WTC11 (cell line): Measurements from ENCODE around the gene SPTB. TPM values are rescaled to one million over a fixed set of nuclear protein-coding genes. Genes with fewer than 3 reads are reported as not detected.
A peak's percentile ranks its signal among the peaks of the same experiment; 100 is the strongest.

ENCODE experiments used
- ATAC-seq: fragments of 200-7000 bp; cut with Tn5 transposase; 2 replicates; pipeline ENCODE4 v1.10.0; 2021; ENCODE audit warnings: mild to moderate bottlenecking, moderate library complexity
- CTCF ChIA-PET: fragments of 300-600 bp; sonication (Branson Sonifier 250); formaldehyde crosslinking; loops from one replicate; lab custom pipeline; 2021; ENCODE audit warnings: antibody characterized with exemption; lab: Charles Lee
- POLR2A ChIA-PET: fragments of 350-600 bp; sonication (Branson Sonifier 250); formaldehyde crosslinking; loops from one replicate; lab custom pipeline; 2021; ENCODE audit warnings: antibody characterized with exemption; lab: Charles Lee
- DNase-seq: peaks from one replicate; pipeline ENCODE4 v3.0.0; 2021; ENCODE audit warnings: low spot score
- H3K27ac Mint-ChIP-seq: 2 replicates; pipeline ENCODE4 v1.8.0; 2021; ENCODE audit warnings: mixed read lengths
- H3K27me3 Mint-ChIP-seq: 2 replicates; pipeline ENCODE4 v1.8.0; 2021; ENCODE audit warnings: low read depth, mild to moderate bottlenecking, moderate library complexity, mixed read lengths
- H3K36me3 Mint-ChIP-seq: 2 replicates; pipeline ENCODE4 v1.8.0; 2021; ENCODE audit warnings: mixed read lengths
- H3K4me1 Mint-ChIP-seq: 2 replicates; pipeline ENCODE4 v1.8.0; 2022; ENCODE audit warnings: mixed read lengths
- H3K4me3 Mint-ChIP-seq: 2 replicates; pipeline ENCODE4 v1.8.0; 2021; ENCODE audit warnings: mild to moderate bottlenecking, moderate library complexity, mixed read lengths
- H3K9me3 Mint-ChIP-seq: 2 replicates; pipeline ENCODE4 v1.8.0; 2021; ENCODE audit warnings: mixed read lengths
- EMX1 ChIP-seq: fragments of 250-450 bp; sonication (Bioruptor Pico); IDR thresholded peaks from 2 replicates; pipeline ENCODE4 v1.8.0; 2021; ENCODE audit warnings: mild to moderate bottlenecking
- ESRRA ChIP-seq: sonication (generic); formaldehyde crosslinking; IDR thresholded peaks from 2 replicates; pipeline ENCODE4 v1.8.1; 2022; ENCODE audit warnings: mild to moderate bottlenecking, missing genetic modification reagents, borderline replicate concordance
- ETV6 ChIP-seq: sonication (generic); formaldehyde crosslinking; IDR thresholded peaks from 2 replicates; pipeline ENCODE4 v1.8.1; 2022; ENCODE audit warnings: mild to moderate bottlenecking, missing genetic modification reagents
- FOXJ3 ChIP-seq: sonication (generic); formaldehyde crosslinking; IDR thresholded peaks from 2 replicates; pipeline ENCODE4 v1.9.0; 2021; ENCODE audit warnings: missing genetic modification reagents, mild to moderate bottlenecking, borderline replicate concordance
- HMGA2 ChIP-seq: fragments of 250-450 bp; sonication (Bioruptor Pico); IDR thresholded peaks from 2 replicates; pipeline ENCODE4 v1.4.0; 2021; ENCODE audit warnings: mild to moderate bottlenecking, moderate library complexity
- NR3C1 ChIP-seq: sonication (generic); formaldehyde crosslinking; conservative IDR thresholded peaks from 2 replicates; pipeline ENCODE4 v1.8.1; 2023; ENCODE audit warnings: low read depth, mild to moderate bottlenecking, missing genetic modification reagents
- OVOL2 ChIP-seq: fragments of 250-450 bp; sonication (Bioruptor Pico); IDR thresholded peaks from 2 replicates; pipeline ENCODE4 v1.9.0; 2021; ENCODE audit warnings: mild to moderate bottlenecking, borderline replicate concordance
- RELA ChIP-seq: sonication (generic); formaldehyde crosslinking; IDR thresholded peaks from 2 replicates; pipeline ENCODE4 v1.8.1; 2022; ENCODE audit warnings: missing genetic modification reagents, mild to moderate bottlenecking, borderline replicate concordance
- RORB ChIP-seq: fragments of 250-450 bp; sonication (Bioruptor Pico); IDR thresholded peaks from 2 replicates; pipeline ENCODE4 v1.9.0; 2021; ENCODE audit warnings: mild to moderate bottlenecking
- SMAD3 ChIP-seq: sonication (generic); formaldehyde crosslinking; IDR thresholded peaks from 2 replicates; pipeline ENCODE4 v1.8.0; 2022; ENCODE audit warnings: missing genetic modification reagents, mild to moderate bottlenecking, borderline replicate concordance
- SOX15 ChIP-seq: fragments of 250-450 bp; sonication (Bioruptor Pico); IDR thresholded peaks from 2 replicates; pipeline ENCODE4 v1.9.0; 2021; ENCODE audit warnings: mild to moderate bottlenecking
- SP1 ChIP-seq: sonication (generic); formaldehyde crosslinking; conservative IDR thresholded peaks from 2 replicates; pipeline ENCODE4 v1.8.1; 2022; ENCODE audit warnings: missing genetic modification reagents
- TCF7 ChIP-seq: sonication (generic); formaldehyde crosslinking; IDR thresholded peaks from 2 replicates; pipeline ENCODE4 v1.8.0; 2022; ENCODE audit warnings: mild to moderate bottlenecking, low read depth, missing genetic modification reagents, moderate library complexity
- TEAD4 ChIP-seq: sonication (generic); formaldehyde crosslinking; IDR thresholded peaks from 2 replicates; pipeline ENCODE4 v1.8.0; 2022; ENCODE audit warnings: mild to moderate bottlenecking, missing genetic modification reagents
- TP53 ChIP-seq: sonication (generic); formaldehyde crosslinking; IDR thresholded peaks from 2 replicates; pipeline ENCODE4 v1.8.1; 2023; ENCODE audit warnings: mild to moderate bottlenecking, missing genetic modification reagents
- total RNA-seq: library from RNA; stranded (reverse); gene quantifications from 3 replicates; pipeline ENCODE4 v1.2.3, GENCODE V29; 2021
- TF ChIP-seq, protein P1 (sequence below): sonication (generic); formaldehyde crosslinking; IDR thresholded peaks from 2 replicates; pipeline ENCODE4 v1.8.0; 2022; ENCODE audit warnings: mild to moderate bottlenecking, missing genetic modification reagents
- TF ChIP-seq, protein P2 (sequence below): sonication (generic); formaldehyde crosslinking; IDR thresholded peaks from 2 replicates; pipeline ENCODE4 v1.8.1; 2022; ENCODE audit warnings: mild to moderate bottlenecking, moderate library complexity, missing genetic modification reagents
- TF ChIP-seq, protein P3 (sequence below): fragments of 250-450 bp; sonication (Bioruptor Pico); IDR thresholded peaks from 2 replicates; pipeline ENCODE4 v1.9.0; 2021; ENCODE audit warnings: moderate library complexity, mild to moderate bottlenecking, inconsistent platforms, borderline replicate concordance
- TF ChIP-seq, protein P4 (sequence below): fragments of 250-450 bp; sonication (Bioruptor Pico); conservative IDR thresholded peaks from 2 replicates; pipeline ENCODE4 v1.9.0; 2021; ENCODE audit warnings: mild to moderate bottlenecking

Gene SPTB
- total RNA-seq, 1 experiment from 2014 or later, result 3.2 TPM

DNA sequence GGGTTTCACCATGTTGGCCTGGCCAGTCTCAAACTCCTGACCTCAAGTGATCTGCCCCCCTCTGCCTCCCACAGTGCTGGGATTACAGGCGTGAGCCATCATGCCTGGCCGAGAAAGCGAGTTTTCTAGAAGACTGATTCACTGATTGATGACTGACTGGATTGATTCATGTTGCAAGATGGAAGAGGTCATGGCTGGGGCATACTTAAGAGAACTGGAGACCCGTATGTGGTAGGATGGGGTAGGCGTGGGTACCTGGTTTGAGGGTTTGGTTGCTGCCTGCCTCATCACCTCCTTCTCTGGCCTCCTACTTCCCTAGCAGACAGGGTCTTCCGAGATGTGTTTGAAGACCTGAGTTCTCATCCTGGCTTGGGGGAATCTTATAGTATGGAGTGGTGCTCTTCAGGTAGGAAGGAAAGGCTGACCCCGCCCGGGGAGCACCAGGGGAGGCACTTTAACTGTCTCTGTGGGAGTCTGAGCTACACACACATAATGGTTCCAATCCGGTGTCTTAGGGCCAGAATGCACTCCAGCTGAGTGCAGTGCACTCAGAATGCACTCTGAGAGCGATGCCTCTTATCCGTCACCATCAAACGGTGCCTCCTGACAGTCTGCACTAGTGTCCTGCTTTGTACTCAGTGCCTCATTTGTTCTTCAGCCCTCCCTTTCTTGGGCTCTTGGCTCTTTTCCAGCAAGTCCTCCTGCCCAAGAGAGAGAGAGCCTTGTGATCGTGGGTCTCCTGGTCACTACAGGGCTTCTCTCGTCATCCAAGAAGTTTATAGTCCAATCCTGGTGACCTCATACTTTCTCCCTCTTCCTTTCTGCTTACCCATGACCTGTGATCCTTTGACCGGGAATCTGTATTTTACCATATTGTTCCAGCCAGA is 155.8 kb downstream of the SPTB start:
- TF ChIP-seq TCF7 (CRISPR knock-in tag), result no peak
- no peak for TF ChIP-seq ESRRA (CRISPR knock-in tag)
- TF ChIP-seq, protein P1, sequence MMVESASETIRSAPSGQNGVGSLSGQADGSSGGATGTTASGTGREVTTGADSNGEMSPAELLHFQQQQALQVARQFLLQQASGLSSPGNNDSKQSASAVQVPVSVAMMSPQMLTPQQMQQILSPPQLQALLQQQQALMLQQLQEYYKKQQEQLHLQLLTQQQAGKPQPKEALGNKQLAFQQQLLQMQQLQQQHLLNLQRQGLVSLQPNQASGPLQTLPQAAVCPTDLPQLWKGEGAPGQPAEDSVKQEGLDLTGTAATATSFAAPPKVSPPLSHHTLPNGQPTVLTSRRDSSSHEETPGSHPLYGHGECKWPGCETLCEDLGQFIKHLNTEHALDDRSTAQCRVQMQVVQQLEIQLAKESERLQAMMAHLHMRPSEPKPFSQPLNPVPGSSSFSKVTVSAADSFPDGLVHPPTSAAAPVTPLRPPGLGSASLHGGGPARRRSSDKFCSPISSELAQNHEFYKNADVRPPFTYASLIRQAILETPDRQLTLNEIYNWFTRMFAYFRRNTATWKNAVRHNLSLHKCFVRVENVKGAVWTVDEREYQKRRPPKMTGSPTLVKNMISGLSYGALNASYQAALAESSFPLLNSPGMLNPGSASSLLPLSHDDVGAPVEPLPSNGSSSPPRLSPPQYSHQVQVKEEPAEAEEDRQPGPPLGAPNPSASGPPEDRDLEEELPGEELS (CRISPR knock-in tag), result no peak
- TF ChIP-seq, protein P2, sequence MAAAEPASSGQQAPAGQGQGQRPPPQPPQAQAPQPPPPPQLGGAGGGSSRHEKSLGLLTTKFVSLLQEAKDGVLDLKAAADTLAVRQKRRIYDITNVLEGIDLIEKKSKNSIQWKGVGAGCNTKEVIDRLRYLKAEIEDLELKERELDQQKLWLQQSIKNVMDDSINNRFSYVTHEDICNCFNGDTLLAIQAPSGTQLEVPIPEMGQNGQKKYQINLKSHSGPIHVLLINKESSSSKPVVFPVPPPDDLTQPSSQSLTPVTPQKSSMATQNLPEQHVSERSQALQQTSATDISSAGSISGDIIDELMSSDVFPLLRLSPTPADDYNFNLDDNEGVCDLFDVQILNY (CRISPR knock-in tag), result no peak
- TF ChIP-seq NR3C1 (CRISPR knock-in tag), result no peak
- no peak for TF ChIP-seq ETV6 (CRISPR knock-in tag)
- TF ChIP-seq, protein P3, sequence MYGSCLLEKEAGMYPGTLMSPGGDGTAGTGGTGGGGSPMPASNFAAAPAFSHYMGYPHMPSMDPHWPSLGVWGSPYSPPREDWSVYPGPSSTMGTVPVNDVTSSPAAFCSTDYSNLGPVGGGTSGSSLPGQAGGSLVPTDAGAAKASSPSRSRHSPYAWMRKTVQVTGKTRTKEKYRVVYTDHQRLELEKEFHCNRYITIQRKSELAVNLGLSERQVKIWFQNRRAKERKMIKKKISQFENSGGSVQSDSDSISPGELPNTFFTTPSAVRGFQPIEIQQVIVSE (CRISPR knock-in tag), result no peak
- no peak for TF ChIP-seq EMX1
- no peak for TF ChIP-seq SMAD3
- no peak for TF ChIP-seq RELA (CRISPR knock-in tag)
- TF ChIP-seq SP1 (CRISPR knock-in tag), result no peak
- no peak for TF ChIP-seq SOX15
- TF ChIP-seq OVOL2 (CRISPR knock-in tag), result no peak
- Mint-ChIP-seq H3K27ac (no peak overlapping the region), H3K9me3 (no peaks in the 10 kb centered on the region), H3K4me1 (peaks cover 74% of the 10 kb centered on the region), H3K27me3 (no peaks in the 10 kb centered on the region), H3K36me3 (peaks cover 8% of the 10 kb centered on the region), H3K4me3 (no peak overlapping the region)
- no peak for DNase-seq
- ChIA-PET CTCF (interaction anchor here (1.0 to 2.8 kb wide), 5 partner anchors 25 to 87 kb away, joined by 3 to 8 read pairs (median 4); no protein-coding TSS in a partner anchor), POLR2A (no interaction called here)
- no peak for ATAC-seq

DNA sequence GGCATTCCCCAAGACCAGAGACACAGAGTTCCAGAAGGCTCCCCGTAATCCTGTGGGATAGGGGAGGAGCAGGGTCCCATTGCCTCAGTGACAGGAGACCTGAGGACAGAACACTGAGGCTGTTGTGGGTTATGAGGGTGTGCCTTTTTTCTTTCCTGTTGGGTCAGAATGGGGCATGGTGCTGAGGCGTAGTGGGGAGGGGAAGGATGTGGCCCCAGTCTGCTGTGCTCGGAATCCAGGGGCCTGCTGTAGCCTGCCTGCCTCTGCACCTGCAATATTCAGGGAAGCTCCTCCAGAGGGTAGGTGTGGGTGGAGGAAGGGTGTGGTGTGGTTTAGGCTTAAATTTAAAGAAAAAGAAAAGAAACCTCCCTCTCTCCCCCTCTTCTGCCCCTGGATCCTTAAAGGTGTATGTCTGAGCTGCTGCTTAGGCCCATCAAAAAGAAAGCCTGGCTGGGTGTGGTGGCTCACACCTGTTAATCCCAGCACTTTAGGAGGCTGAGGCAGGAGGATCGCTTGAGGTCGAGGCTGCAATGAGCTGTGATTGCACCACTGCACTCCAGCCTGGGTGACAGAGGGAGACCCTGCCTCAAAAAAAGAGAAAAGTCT is 156.8 kb downstream of the SPTB start:
- no peaks in the 10 kb centered on the region for H3K27me3 Mint-ChIP-seq
- H3K4me3 Mint-ChIP-seq, result no peak overlapping the region
- TF ChIP-seq TEAD4 (CRISPR knock-in tag), result no peak
- TF ChIP-seq, all 79 proteins: peak for 0
- ChIA-PET POLR2A (no interaction called here), CTCF (no interaction called here)
- H3K9me3 Mint-ChIP-seq, result no peaks in the 10 kb centered on the region
- DNase-seq, result no peak
- peaks cover 84% of the 10 kb centered on the region for H3K4me1 Mint-ChIP-seq
- no peak for ATAC-seq
- peak overlapping the region; percentile 45; the same call in 1 of the 2 replicates for H3K27ac Mint-ChIP-seq
- H3K36me3 Mint-ChIP-seq, result no peaks in the 10 kb centered on the region; the same call in 1 of the 2 replicates

DNA sequence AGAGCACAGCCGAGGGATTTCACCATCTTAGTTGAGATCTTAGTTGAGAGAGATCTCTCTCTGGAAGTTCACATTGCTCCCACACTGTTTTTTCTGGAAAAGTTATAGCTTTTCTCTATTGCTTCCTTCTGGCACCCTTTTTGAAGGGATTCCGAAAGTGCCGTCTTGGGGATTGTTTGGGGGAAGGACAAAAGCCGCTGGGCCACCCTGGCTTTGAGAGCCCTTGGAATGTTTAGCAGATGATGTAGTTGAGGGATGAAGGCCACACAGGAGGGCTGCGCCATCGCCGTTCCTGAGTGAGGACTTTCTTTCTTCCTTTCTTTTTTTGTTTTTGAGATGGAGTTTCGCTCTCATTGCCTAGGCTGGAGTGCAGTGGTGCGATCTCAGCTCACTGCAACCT is 157.8 kb downstream of the SPTB start:
- no peaks in the 10 kb centered on the region for H3K9me3 Mint-ChIP-seq
- DNase-seq (no peak), ATAC-seq (no peak)
- H3K4me3 Mint-ChIP-seq, result no peak overlapping the region
- no peaks in the 10 kb centered on the region for H3K27me3 Mint-ChIP-seq
- ChIA-PET CTCF (interaction anchor here (1.3 to 1.4 kb wide), 2 partner anchors 15 to 43 kb away, joined by 3 to 6 read pairs; no protein-coding TSS in a partner anchor), POLR2A (no interaction called here)
- TF ChIP-seq HMGA2 (CRISPR knock-in tag) (no peak), TP53 (CRISPR knock-in tag) (no peak), FOXJ3 (CRISPR knock-in tag) (no peak), RORB (no peak)
- TF ChIP-seq, protein P4, sequence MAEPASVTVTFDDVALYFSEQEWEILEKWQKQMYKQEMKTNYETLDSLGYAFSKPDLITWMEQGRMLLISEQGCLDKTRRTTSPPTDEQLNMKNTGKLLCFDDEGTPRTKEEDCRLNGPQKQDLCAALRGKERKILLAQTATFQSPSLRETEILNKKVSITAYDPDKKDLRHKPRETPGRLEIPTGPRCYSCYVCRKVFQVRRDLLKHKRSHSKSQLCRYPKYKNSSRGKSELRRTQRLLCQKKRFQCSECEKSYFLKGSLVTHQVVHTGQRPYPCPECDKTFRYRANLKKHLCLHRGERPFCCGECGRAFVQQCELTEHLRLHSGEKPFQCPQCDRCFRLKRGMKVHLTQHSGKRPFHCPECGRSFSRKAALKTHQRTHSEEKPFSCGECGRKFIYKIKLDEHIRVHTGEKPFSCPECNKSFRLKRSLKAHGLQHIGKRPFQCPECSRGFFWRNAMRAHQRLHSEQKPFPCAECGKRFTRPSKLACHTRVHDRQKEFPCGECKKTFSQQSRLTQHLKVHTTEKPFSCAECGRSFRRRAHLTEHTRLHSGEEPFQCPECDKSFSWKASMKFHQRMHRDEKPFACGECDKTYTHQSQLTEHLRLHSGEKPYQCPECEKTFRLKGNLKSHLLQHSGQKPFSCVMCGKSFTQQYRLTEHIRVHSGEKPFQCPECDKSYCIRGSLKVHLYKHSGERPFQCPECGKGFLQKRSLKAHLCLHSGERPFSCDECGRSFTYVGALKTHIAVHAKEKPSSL (CRISPR knock-in tag), result no peak
- peaks cover 94% of the 10 kb centered on the region for H3K4me1 Mint-ChIP-seq
- H3K27ac Mint-ChIP-seq, result no peak overlapping the region
- no peaks in the 10 kb centered on the region for H3K36me3 Mint-ChIP-seq
